Measurements from ENCODE around the gene CREBZF. TPM values are rescaled to one million over a fixed set of nuclear protein-coding genes. Genes with fewer than 3 reads are reported as not detected.
A peak's percentile ranks its signal among the peaks of the same experiment; 100 is the strongest.

The CREBZF gene
- total RNA-seq, 2 donors from 2014 or later = 39.3 to 47.5 TPM

DNA sequence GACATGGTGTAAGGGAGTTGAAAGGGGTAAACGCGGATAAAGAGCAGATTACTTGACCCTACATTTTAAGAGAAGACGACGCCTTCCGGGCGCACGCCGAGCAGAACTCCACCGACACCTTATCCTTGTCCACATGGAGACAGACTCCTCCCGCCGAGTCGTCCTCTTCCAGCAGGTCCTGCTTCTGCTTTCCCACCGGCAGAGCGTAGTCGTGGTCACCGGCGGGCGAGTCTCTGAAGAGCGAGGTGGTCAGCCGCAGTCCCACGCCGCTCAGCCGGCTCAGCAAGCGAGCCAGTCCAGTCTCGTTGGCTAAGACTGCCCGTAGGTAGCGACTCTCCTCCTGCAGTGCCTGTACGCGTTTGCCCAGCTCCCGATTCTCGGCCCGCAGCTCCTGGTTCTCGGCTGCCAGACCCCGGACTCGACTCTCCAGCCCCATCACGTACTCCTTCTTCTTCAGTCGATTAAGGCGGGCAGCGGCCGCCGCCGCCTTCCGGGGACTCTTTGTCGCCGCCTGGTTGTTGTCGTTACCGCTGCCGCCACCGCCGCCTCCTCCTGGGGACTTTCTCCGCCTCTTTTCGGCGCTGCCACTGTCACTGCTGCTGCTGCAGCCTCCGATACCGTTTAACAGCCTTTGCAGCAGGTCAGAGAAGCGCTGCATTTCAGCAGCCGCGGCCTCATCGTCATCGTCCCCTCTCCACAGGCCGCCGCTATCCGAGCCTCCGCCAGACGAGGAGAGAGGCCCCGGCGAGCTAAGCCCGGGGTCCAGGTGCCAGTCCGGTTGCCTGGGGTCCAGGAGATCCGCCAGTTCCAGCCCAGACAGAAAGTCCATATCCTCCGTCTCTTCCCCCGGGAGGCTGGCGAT lies 945 bp downstream of the CREBZF start:
- peak overlapping the region; percentile 97 for H3K4me3 ChIP-seq (ENCODE audit: low read length)
- Mint-ChIP-seq H3K27me3 (ENCODE audit: insufficient read depth) (no peaks in the 10 kb centered on the region), H3K4me3 (peak overlapping the region; percentile 98), H3K4me1 (peaks cover 28% of the 10 kb centered on the region), H3K27ac (peak overlapping the region; percentile 99), H3K36me3 (ENCODE audit: low read depth) (peaks cover 40% of the 10 kb centered on the region), H3K9me3 (no peaks in the 10 kb centered on the region)
- TF ChIP-seq, protein P1, sequence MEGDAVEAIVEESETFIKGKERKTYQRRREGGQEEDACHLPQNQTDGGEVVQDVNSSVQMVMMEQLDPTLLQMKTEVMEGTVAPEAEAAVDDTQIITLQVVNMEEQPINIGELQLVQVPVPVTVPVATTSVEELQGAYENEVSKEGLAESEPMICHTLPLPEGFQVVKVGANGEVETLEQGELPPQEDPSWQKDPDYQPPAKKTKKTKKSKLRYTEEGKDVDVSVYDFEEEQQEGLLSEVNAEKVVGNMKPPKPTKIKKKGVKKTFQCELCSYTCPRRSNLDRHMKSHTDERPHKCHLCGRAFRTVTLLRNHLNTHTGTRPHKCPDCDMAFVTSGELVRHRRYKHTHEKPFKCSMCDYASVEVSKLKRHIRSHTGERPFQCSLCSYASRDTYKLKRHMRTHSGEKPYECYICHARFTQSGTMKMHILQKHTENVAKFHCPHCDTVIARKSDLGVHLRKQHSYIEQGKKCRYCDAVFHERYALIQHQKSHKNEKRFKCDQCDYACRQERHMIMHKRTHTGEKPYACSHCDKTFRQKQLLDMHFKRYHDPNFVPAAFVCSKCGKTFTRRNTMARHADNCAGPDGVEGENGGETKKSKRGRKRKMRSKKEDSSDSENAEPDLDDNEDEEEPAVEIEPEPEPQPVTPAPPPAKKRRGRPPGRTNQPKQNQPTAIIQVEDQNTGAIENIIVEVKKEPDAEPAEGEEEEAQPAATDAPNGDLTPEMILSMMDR (conservative IDR thresholded peaks at IDR 0.05) = peak; percentile 72
- H3K4me1 ChIP-seq (ENCODE audit: control insufficient read depth, insufficient read depth, low read length) = no peaks in the 10 kb centered on the region
- H3K9ac ChIP-seq (ENCODE audit: extremely low read depth, low read length, poor library complexity, severe bottlenecking) = peak overlapping the region; percentile 95
- no peaks in the 10 kb centered on the region for H3K27me3 ChIP-seq (ENCODE audit: control insufficient read depth, insufficient read depth, low read length, poor library complexity, severe bottlenecking)
- peak overlapping the region; percentile 98 for H3K27ac ChIP-seq (ENCODE audit: low read depth, low read length)
- 0% methylated on average over 39 to 73 of the region's 73 CpGs for WGBS, 2 experiments (ENCODE audit: insufficient coverage in 1 of 2, insufficient read length in 1 of 2)
- peaks cover 36% of the 10 kb centered on the region for H3K36me3 ChIP-seq (ENCODE audit: control insufficient read depth, insufficient read depth, low read length)
- peak; percentile 91 for DNase-seq
- H3K9me3 ChIP-seq (ENCODE audit: control insufficient read depth, low read length) = no peaks in the 10 kb centered on the region

DNA sequence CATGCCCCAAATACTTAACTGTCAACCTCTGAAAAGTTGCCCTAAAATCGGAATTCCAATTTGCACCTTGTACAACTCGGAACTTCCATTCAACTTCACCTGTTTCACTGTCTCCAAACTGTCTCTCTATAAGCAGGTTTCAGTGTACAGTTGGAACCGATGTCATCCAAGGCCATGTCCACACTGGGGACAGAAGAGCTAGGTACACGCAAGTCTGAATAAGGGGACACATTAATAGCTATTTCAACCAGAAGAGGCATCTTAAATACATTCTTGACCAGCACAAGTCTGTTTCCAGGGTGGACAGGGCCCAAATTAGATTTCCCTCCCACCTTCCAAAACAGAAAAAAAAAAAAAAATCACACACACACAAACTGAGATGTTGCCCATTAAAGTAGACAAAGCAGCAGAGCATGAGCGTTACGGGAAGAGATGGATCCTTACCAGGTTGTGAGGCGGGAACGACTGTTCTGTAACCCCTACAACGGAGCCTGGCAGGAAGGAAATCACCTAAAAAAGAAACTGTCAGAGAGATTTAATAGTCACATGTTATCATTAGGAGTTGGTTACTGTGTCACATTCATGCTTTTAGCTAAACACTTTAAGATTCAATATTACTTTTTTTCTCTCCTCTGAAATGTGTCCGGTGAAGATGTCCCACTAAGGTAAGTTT lies 1.7 kb downstream of the CREBZF start:
- H3K9ac ChIP-seq (ENCODE audit: extremely low read depth, low read length, poor library complexity, severe bottlenecking) = peak overlapping the region; percentile 95
- H3K27me3 ChIP-seq (ENCODE audit: control insufficient read depth, insufficient read depth, low read length, poor library complexity, severe bottlenecking) = no peaks in the 10 kb centered on the region
- no peaks in the 10 kb centered on the region for H3K4me1 ChIP-seq (ENCODE audit: control insufficient read depth, insufficient read depth, low read length)
- peak overlapping the region; percentile 97 for H3K4me3 ChIP-seq (ENCODE audit: low read length)
- H3K27me3 Mint-ChIP-seq (ENCODE audit: insufficient read depth) = no peaks in the 10 kb centered on the region
- peaks cover 45% of the 10 kb centered on the region for H3K36me3 Mint-ChIP-seq (ENCODE audit: low read depth)
- peak overlapping the region; percentile 98 for H3K4me3 Mint-ChIP-seq
- H3K9me3 ChIP-seq (ENCODE audit: control insufficient read depth, low read length) = no peaks in the 10 kb centered on the region
- DNase-seq = no peak
- H3K36me3 ChIP-seq (ENCODE audit: control insufficient read depth, insufficient read depth, low read length) = peaks cover 44% of the 10 kb centered on the region
- no peak overlapping the region for H3K27ac ChIP-seq (ENCODE audit: low read depth, low read length)
- H3K27ac Mint-ChIP-seq = peak overlapping the region; percentile 99
- TF ChIP-seq, protein P1 (conservative IDR thresholded peaks at IDR 0.05) = no peak
- peaks cover 32% of the 10 kb centered on the region for H3K4me1 Mint-ChIP-seq
- H3K9me3 Mint-ChIP-seq = no peaks in the 10 kb centered on the region
- 2 to 3% methylated on average over 7 to 10 of the region's 10 CpGs for WGBS, 2 experiments (ENCODE audit: insufficient coverage in 1 of 2, insufficient read length in 1 of 2)

DNA sequence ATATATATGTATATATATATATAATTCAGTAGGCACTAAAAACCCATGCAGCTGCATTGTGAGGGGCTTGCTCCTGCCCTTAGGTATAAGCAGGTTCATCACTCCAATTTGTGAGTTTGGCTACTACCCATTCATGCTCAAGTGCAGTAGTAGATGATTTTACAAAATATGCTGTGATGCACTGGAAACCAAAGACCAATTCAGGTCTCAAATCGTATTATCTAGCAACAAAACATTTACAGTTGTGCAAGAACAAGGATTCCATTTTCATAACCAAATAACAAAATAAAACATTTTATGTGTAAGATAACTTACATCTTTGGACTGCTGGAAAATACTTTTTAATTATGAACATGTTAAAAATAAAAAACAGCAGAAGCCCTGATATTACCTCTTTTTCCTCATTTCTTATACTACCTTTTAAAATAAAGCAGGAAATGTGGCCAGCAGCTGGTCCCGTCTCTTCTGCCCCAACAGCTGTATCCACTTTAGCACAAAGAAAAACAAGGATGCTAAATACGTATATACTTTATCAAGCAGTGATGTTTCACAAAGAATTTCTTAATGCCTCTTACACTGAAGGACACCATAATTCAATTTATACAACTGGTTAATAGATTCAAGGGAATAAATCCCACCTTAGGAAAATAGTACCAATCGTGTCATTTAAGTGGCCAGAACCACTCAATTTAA lies 2.8 kb downstream of the CREBZF start:
- Mint-ChIP-seq H3K4me3 (peak overlapping the region; percentile 98), H3K36me3 (ENCODE audit: low read depth) (peaks cover 45% of the 10 kb centered on the region), H3K9me3 (no peaks in the 10 kb centered on the region), H3K27me3 (ENCODE audit: insufficient read depth) (no peaks in the 10 kb centered on the region), H3K4me1 (peaks cover 32% of the 10 kb centered on the region), H3K27ac (no peak overlapping the region)
- WGBS, 2 experiments (ENCODE audit: insufficient coverage in 1 of 2, insufficient read length in 1 of 2) = 27 to 28% methylated on average over 3 to 4 of the region's 4 CpGs
- H3K9ac ChIP-seq (ENCODE audit: extremely low read depth, low read length, poor library complexity, severe bottlenecking) = peak overlapping the region; percentile 95
- H3K27me3 ChIP-seq (ENCODE audit: control insufficient read depth, insufficient read depth, low read length, poor library complexity, severe bottlenecking) = no peaks in the 10 kb centered on the region
- peak overlapping the region; percentile 97 for H3K4me3 ChIP-seq (ENCODE audit: low read length)
- TF ChIP-seq, protein P1 (conservative IDR thresholded peaks at IDR 0.05) = no peak
- H3K27ac ChIP-seq (ENCODE audit: low read depth, low read length) = no peak overlapping the region
- DNase-seq = no peak
- H3K36me3 ChIP-seq (ENCODE audit: control insufficient read depth, insufficient read depth, low read length) = peaks cover 55% of the 10 kb centered on the region
- no peaks in the 10 kb centered on the region for H3K9me3 ChIP-seq (ENCODE audit: control insufficient read depth, low read length)
- H3K4me1 ChIP-seq (ENCODE audit: control insufficient read depth, insufficient read depth, low read length) = no peaks in the 10 kb centered on the region

All from endodermal cell (in vitro differentiated cells).